H1 (cell line): Measurements from ENCODE around the gene OTUB1. TPM values are rescaled to one million over a fixed set of nuclear protein-coding genes. Genes with fewer than 3 reads are reported as not detected.

Source experiments
- CTCF ChIA-PET: fragments of 300-600 bp; sonication (Branson Sonifier 250); formaldehyde crosslinking; loops from one replicate; lab custom pipeline; 2021; ENCODE audit not compliant: partially characterized antibody; lab: Charles Lee
- POLR2A ChIA-PET: fragments of 300-600 bp; sonication (Branson Sonifier 250); formaldehyde crosslinking; loops from one replicate; lab custom pipeline; 2021; ENCODE audit warnings: inconsistent platforms; ENCODE audit not compliant: partially characterized antibody; lab: Charles Lee
- DNase-seq, 2 experiments: peaks; one replicate each; pipeline versions ENCODE4 v3.0.0 to v3.0.0-alpha.2; 2010 to 2022; ENCODE audit warnings: low spot score in 2 of 2, low read depth in 1 of 2, mixed read lengths in 1 of 2
- FAIRE-seq: peaks from 2 replicates; lab custom pipeline; 2011; peaks lifted over from hg19 to GRCh38; lab: Jason Lieb, UNC
- H2AFZ ChIP-seq: 2 replicates; pipeline ENCODE4 v1.8.1; 2012; ENCODE audit warnings: low read length, inconsistent platforms
- H2AK5ac ChIP-seq: 2 replicates; pipeline ENCODE4 v1.6.1; 2013; ENCODE audit warnings: low read depth, low read length
- H2BK120ac ChIP-seq: replicated peaks from 2 replicates; pipeline ENCODE3; 2013; ENCODE audit warnings: low read depth, low read length, inconsistent platforms
- H2BK12ac ChIP-seq: 2 replicates; pipeline ENCODE4 v1.6.1; 2013; ENCODE audit warnings: low read depth, low read length
- H2BK15ac ChIP-seq: 2 replicates; pipeline ENCODE4 v1.6.1; 2013; ENCODE audit warnings: low read length
- H2BK20ac ChIP-seq: 2 replicates; pipeline ENCODE4 v1.6.1; 2013; ENCODE audit warnings: low read length
- H2BK5ac ChIP-seq: 2 replicates; pipeline ENCODE4 v1.6.1; 2013; ENCODE audit warnings: low read depth, low read length
- H3K14ac ChIP-seq: 2 replicates; pipeline ENCODE4 v1.6.1; 2013; ENCODE audit warnings: inconsistent platforms; ENCODE audit not compliant: insufficient read length
- H3K18ac ChIP-seq: 2 replicates; pipeline ENCODE4 v1.6.1; 2013; ENCODE audit warnings: low read length; ENCODE audit errors: extremely low read depth
- H3K23ac ChIP-seq: 2 replicates; pipeline ENCODE4 v1.6.1; 2013; ENCODE audit warnings: inconsistent platforms; ENCODE audit not compliant: insufficient read length
- H3K23me2 ChIP-seq: 2 replicates; pipeline ENCODE4 v1.6.1; 2013; ENCODE audit warnings: low read depth, low read length
- H3K27ac ChIP-seq: 2 replicates; pipeline ENCODE4 v1.6.1; 2011; ENCODE audit warnings: low read depth, low read length, inconsistent platforms
- H3K27me3 ChIP-seq, 4 experiments: replicated peaks in 1 of 4; 1 replicate in 1 of 4; 2 replicates in 3 of 4; pipeline versions ENCODE4 v1.6.1 to v1.8.1; 2011 to 2013; ENCODE audit warnings: low read length in 3 of 4, mild to moderate bottlenecking in 3 of 4, inconsistent platforms in 2 of 4, mixed read lengths in 2 of 4, moderate library complexity in 1 of 4; ENCODE audit not compliant: control insufficient read depth in 3 of 4, insufficient read depth in 3 of 4; ENCODE audit errors: extremely low read depth in 1 of 4
- H3K36me3 ChIP-seq, 4 experiments: 2 replicates each; pipeline versions ENCODE4 v1.6.1 to v1.8.1; 2011 to 2013; ENCODE audit warnings: mild to moderate bottlenecking in 4 of 4, low read length in 3 of 4, moderate library complexity in 2 of 4, control low read depth in 1 of 4, inconsistent platforms in 1 of 4; ENCODE audit not compliant: insufficient read depth in 4 of 4, control insufficient read depth in 2 of 4
- H3K4ac ChIP-seq: replicated peaks from 2 replicates; pipeline ENCODE3; 2013; ENCODE audit warnings: low read length, low read depth, mixed read lengths, inconsistent platforms; ENCODE audit not compliant: insufficient read length
- H3K4me1 ChIP-seq, 4 experiments: replicated peaks in 1 of 4; 1 replicate in 1 of 4; 2 replicates in 3 of 4; pipeline versions ENCODE4 v1.6.1 to v1.8.1; 2011 to 2013; ENCODE audit warnings: low read length in 3 of 4, inconsistent platforms in 2 of 4, mixed read lengths in 1 of 4; ENCODE audit not compliant: insufficient read depth in 4 of 4, control insufficient read depth in 3 of 4
- H3K4me2 ChIP-seq, 2 experiments: 2 replicates each; pipeline versions ENCODE4 v1.6.1 to v1.8.1; 2011 to 2013; ENCODE audit warnings: low read depth in 2 of 2, low read length in 2 of 2, control low read depth in 1 of 2, inconsistent platforms in 1 of 2, mild to moderate bottlenecking in 1 of 2; ENCODE audit not compliant: insufficient read depth in 1 of 2
- H3K4me3 ChIP-seq, 4 experiments: fragments of 200-600, 300-600 bp in 1 of 4; sonication (generic), shearing (Covaris generic), sonication (Bioruptor Twin) in 1 of 4; 2 replicates each; pipeline versions ENCODE4 v1.5.1 to v1.8.1; 2011 to 2016; ENCODE audit warnings: low read length in 4 of 4, low read depth in 3 of 4, control low read depth in 2 of 4, inconsistent platforms in 2 of 4, mild to moderate bottlenecking in 2 of 4, mixed read lengths in 1 of 4, moderate library complexity in 1 of 4; ENCODE audit not compliant: insufficient read depth in 2 of 4; ENCODE audit errors: extremely low read depth in 1 of 4
- H3K56ac ChIP-seq: replicated peaks from 2 replicates; pipeline ENCODE3; 2013; ENCODE audit warnings: low read depth, mild to moderate bottlenecking, mixed read lengths, low read length, inconsistent platforms; ENCODE audit not compliant: insufficient read length
- H3K79me1 ChIP-seq: 2 replicates; pipeline ENCODE4 v1.6.1; 2013; ENCODE audit warnings: low read depth, low read length, control low read depth
- H3K79me2 ChIP-seq, 2 experiments: 2 replicates each; pipeline versions ENCODE4 v1.6.1 to v1.8.1; 2012 to 2013; ENCODE audit warnings: low read length in 2 of 2, mild to moderate bottlenecking in 2 of 2, inconsistent platforms in 1 of 2; ENCODE audit not compliant: insufficient read depth in 2 of 2, control insufficient read depth in 1 of 2
- H3K9ac ChIP-seq, 4 experiments: replicated peaks in 1 of 4; 1 replicate in 1 of 4; 2 replicates in 3 of 4; pipeline versions ENCODE4 v1.6.1 to v1.8.1; 2011 to 2013; ENCODE audit warnings: low read depth in 3 of 4, low read length in 3 of 4, control low read depth in 2 of 4, mild to moderate bottlenecking in 2 of 4, moderate library complexity in 2 of 4, inconsistent platforms in 1 of 4; ENCODE audit errors: extremely low read depth in 1 of 4
- H3K9me3 ChIP-seq, 2 experiments: 2 replicates each; pipeline versions ENCODE4 v1.6.1 to v1.8.1; 2012 to 2013; ENCODE audit warnings: mild to moderate bottlenecking in 2 of 2, moderate library complexity in 2 of 2, control low read depth in 1 of 2, inconsistent platforms in 1 of 2, low read depth in 1 of 2, low read length in 1 of 2, mixed read lengths in 1 of 2; ENCODE audit not compliant: insufficient read depth in 2 of 2
- H4K20me1 ChIP-seq, 2 experiments: replicated peaks in 1 of 2; 2 replicates each; pipeline versions ENCODE3 to v1.8.1; 2011 to 2013; ENCODE audit warnings: inconsistent platforms in 2 of 2, low read length in 2 of 2, mild to moderate bottlenecking in 1 of 2; ENCODE audit not compliant: insufficient read depth in 2 of 2, control insufficient read depth in 1 of 2
- H4K5ac ChIP-seq: 2 replicates; pipeline ENCODE4 v1.6.1; 2013; ENCODE audit warnings: low read length, low read depth, mixed read lengths, inconsistent platforms; ENCODE audit not compliant: insufficient read length
- H4K8ac ChIP-seq: 2 replicates; pipeline ENCODE4 v1.8.0; 2013; ENCODE audit warnings: mild to moderate bottlenecking, moderate library complexity, low read length, inconsistent platforms; ENCODE audit not compliant: insufficient read depth; ENCODE audit errors: extremely low read depth
- H4K91ac ChIP-seq: replicated peaks from 2 replicates; pipeline ENCODE3; 2013; ENCODE audit warnings: low read length, mixed read lengths, inconsistent platforms; ENCODE audit not compliant: insufficient read length
- BRCA1 ChIP-seq: IDR thresholded peaks from 2 replicates; pipeline ENCODE4 v1.6.1; 2012; ENCODE audit warnings: low read depth, low read length, improper control_type of control experiment
- KDM4A ChIP-seq: IDR thresholded peaks from one replicate; pipeline ENCODE4 v1.7.1; 2012; ENCODE audit warnings: low read depth, mild to moderate bottlenecking, moderate library complexity, low read length, inconsistent platforms; ENCODE audit not compliant: severe bottlenecking
- TAF1 ChIP-seq: IDR thresholded peaks from 2 replicates; pipeline ENCODE4 v1.6.1; 2011; ENCODE audit warnings: mild to moderate bottlenecking, low read depth, low read length
- WGBS, 2 experiments: shearing (Covaris generic) in 1 of 2; methylation state at CpG; one replicate each; pipeline versions ENCODE4 v1.1.6 to v1.1.7; 2013 to 2015; ENCODE audit warnings: low lambda C conversion rate in 2 of 2, mixed read lengths in 2 of 2, inconsistent platforms in 1 of 2, low coverage in 1 of 2, missing lambda C conversion rate in 1 of 2; ENCODE audit not compliant: insufficient replicate concordance in 2 of 2, insufficient coverage in 1 of 2, insufficient read length in 1 of 2; ENCODE audit errors: extremely low coverage in 1 of 2, missing lambda C conversion rate in 1 of 2; 5-methylcytosine and 5-hydroxymethylcytosine counted together
- polyA plus RNA-seq, 7 experiments: library from polyadenylated mRNA; depleted of rRNA in 3 of 7; stranded (reverse) in 5 of 7; unstranded in 2 of 7; fragments of >200 nt in 5 of 7; fragments of 200-250 nt in 2 of 7; gene quantifications; 1 replicate in 5 of 7; 2 replicates in 1 of 7; 4 replicates in 1 of 7; pipeline versions ENCODE4 v1.2.1 to v1.2.3, GENCODE V29; 2011 to 2013; ENCODE audit warnings: missing spikeins in 2 of 7, mixed read lengths in 2 of 7
- total RNA-seq: library from RNA; stranded (reverse); fragmentation: NEBNext Ultra II Directional; extraction: Animal tissue kit (Norgen Biotek cat#: 25700); gene quantifications from 2 replicates; pipeline ENCODE4 v1.2.1, GENCODE V29; 2021
- TF ChIP-seq, protein P1 (sequence below), 3 experiments: IDR thresholded peaks; 1 replicate in 2 of 3; 2 replicates in 1 of 3; pipeline versions ENCODE4 v1.5.1 to v1.6.1; 2011; ENCODE audit warnings: low read length in 3 of 3, mild to moderate bottlenecking in 3 of 3, inconsistent platforms in 2 of 3, low read depth in 1 of 3, moderate library complexity in 1 of 3; ENCODE audit not compliant: insufficient read depth in 1 of 3; ENCODE audit errors: control extremely low read depth in 1 of 3
- TF ChIP-seq, protein P2 (sequence below): IDR thresholded peaks from 2 replicates; pipeline ENCODE4 v1.6.1; 2012; ENCODE audit warnings: inconsistent platforms
- TF ChIP-seq, protein P3 (sequence below): IDR thresholded peaks from 2 replicates; pipeline ENCODE4 v1.6.1; 2012; ENCODE audit warnings: inconsistent platforms

OTUB1 gene
- total and polyA plus RNA-seq, 2 of the 8 experiments (the other 6 are each of a cell fraction or from before 2014, with no cell fraction given): 110 to 274 TPM

DNA sequence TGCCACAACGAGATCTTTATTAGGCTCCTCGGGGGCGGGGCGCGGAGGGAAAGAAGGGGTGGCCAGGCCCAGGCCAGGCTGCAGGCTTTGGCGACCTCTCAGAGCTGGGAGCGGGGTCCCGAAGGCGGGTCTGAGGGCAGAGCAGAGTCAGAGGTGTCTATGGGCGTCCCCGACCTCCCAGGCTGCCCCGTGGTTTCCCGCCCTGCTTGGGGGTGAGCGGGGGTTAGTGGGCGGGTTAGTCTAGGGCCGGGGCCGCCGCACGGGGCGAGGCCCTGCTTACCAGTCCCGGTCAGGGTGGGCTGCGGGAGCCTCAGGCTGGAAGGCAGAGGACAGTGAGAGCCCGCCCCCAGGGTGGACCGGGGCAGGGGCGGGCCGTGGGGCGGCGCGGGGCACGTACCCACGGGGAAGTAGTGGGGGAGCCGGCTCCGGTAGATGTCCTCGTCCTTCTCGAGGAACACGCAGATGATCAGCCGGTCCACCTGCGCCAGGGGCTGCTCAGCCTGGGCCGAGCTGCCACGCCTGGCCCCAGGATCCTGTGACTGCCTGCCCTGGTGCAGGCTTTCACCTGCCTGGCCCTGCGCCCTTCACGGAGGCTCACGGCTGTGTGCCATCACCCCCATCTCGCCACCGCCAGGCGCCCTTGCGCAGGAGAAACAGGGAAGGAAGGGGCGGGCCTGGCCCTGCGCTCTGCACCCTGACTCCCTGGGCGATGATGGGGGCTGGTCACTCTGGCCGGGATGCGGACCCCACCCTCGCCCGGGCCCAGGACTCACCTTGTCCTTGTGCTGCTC is 12.5 kb downstream of the OTUB1 start:
- H4K20me1 ChIP-seq: peaks cover 6 to 31% of the 10 kb centered on the region in 2 experiments
- H4K5ac ChIP-seq: no peak overlapping the region
- H3K4ac ChIP-seq: peak overlapping the region; percentile 53
- H2AFZ ChIP-seq: no peak overlapping the region
- 0 out of 2 replicates have a peak overlapping the region, but pooled peaks have one; percentile 46 for H2BK15ac ChIP-seq
- peaks cover 5 to 27% (median 20%) of the 10 kb centered on the region in 4 experiments; a peak in 6 of 7 replicates for H3K27me3 ChIP-seq
- H3K9me3 ChIP-seq: no peaks in the 10 kb centered on the region
- H3K79me1 ChIP-seq: peaks cover 10% of the 10 kb centered on the region; the same call in 1 of the 2 replicates
- peak overlapping the region; percentile 14 to 61 (median 47) for H3K4me3 ChIP-seq
- peak overlapping the region; percentile 17 for H4K8ac ChIP-seq
- no peak overlapping the region; a peak in 1 of 7 replicates for H3K9ac ChIP-seq
- H2BK120ac ChIP-seq: no peak overlapping the region
- POLR2A ChIA-PET: interaction anchor here (1.0 to 5.1 kb wide), 12 partner anchors 9 to 244 kb away, joined by 3 to 46 read pairs (median 4); partner anchors contain the start of genes COX8A and FERMT3
- peaks cover 2 to 23% (median 10%) of the 10 kb centered on the region in 4 experiments; a peak in 6 of 7 replicates for H3K4me1 ChIP-seq
- peaks cover 18% of the 10 kb centered on the region; the same call in 1 of the 2 replicates for H3K23me2 ChIP-seq
- no peak overlapping the region for H2BK5ac ChIP-seq
- H2BK12ac ChIP-seq: peak overlapping the region; percentile 60; the same call in 1 of the 2 replicates
- CTCF ChIA-PET: interaction anchor here (0.6 to 6.8 kb wide), 24 partner anchors 9 to 1113 kb away, joined by 3 to 171 read pairs (median 4); partner anchors contain the start of gene FLRT1
- peak overlapping the region; percentile 87; the same call in 1 of the 2 replicates for H3K18ac ChIP-seq
- no peak overlapping the region for H2AK5ac ChIP-seq
- peak in 1 of 2 experiments; percentile 86 for DNase-seq
- peak overlapping the region; percentile 27 for H4K91ac ChIP-seq
- peaks cover 0 to 2% of the 10 kb centered on the region in 2 experiments; a peak in 1 of 4 replicates for H3K79me2 ChIP-seq
- H3K4me2 ChIP-seq: peak overlapping the region; percentile 70 to 98
- peaks cover 7 to 24% (median 14%) of the 10 kb centered on the region in 4 experiments for H3K36me3 ChIP-seq
- no peak overlapping the region for H2BK20ac ChIP-seq
- no peak overlapping the region for H3K14ac ChIP-seq
- H3K27ac ChIP-seq: no peak overlapping the region
- H3K56ac ChIP-seq: no peak overlapping the region
- FAIRE-seq: no peak
- WGBS, 2 experiments: 11% methylated on average over 16 of the region's 54 CpGs; no CpG with 5 or more reads in 1 of the 2 experiments
- H3K23ac ChIP-seq: no peak overlapping the region
- TF ChIP-seq BRCA1: no peak
- TF ChIP-seq KDM4A: no peak
- TF ChIP-seq, protein P1, sequence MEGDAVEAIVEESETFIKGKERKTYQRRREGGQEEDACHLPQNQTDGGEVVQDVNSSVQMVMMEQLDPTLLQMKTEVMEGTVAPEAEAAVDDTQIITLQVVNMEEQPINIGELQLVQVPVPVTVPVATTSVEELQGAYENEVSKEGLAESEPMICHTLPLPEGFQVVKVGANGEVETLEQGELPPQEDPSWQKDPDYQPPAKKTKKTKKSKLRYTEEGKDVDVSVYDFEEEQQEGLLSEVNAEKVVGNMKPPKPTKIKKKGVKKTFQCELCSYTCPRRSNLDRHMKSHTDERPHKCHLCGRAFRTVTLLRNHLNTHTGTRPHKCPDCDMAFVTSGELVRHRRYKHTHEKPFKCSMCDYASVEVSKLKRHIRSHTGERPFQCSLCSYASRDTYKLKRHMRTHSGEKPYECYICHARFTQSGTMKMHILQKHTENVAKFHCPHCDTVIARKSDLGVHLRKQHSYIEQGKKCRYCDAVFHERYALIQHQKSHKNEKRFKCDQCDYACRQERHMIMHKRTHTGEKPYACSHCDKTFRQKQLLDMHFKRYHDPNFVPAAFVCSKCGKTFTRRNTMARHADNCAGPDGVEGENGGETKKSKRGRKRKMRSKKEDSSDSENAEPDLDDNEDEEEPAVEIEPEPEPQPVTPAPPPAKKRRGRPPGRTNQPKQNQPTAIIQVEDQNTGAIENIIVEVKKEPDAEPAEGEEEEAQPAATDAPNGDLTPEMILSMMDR (IDR thresholded peaks at IDR 0.05; ENCODE audit: control extremely low read depth in 1 of 3, insufficient read depth in 1 of 3, low read depth in 1 of 3, low read length in 3 of 3): peak in 1 of 3 experiments; percentile 34; a peak in 2 of 4 replicates
- TF ChIP-seq TAF1: 0 out of 2 replicates have a peak, but pooled peaks have one; percentile 23
- TF ChIP-seq, protein P2, sequence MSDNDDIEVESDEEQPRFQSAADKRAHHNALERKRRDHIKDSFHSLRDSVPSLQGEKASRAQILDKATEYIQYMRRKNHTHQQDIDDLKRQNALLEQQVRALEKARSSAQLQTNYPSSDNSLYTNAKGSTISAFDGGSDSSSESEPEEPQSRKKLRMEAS: peak; percentile 21
- TF ChIP-seq, protein P3, sequence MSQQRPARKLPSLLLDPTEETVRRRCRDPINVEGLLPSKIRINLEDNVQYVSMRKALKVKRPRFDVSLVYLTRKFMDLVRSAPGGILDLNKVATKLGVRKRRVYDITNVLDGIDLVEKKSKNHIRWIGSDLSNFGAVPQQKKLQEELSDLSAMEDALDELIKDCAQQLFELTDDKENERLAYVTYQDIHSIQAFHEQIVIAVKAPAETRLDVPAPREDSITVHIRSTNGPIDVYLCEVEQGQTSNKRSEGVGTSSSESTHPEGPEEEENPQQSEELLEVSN: peak; percentile 32; the same call in 1 of the 2 replicates
